ENCODE measurements around the gene CBLIF.
"Not testable (repeated sequence)": the region's sequence is repeated elsewhere in the genome, so short reads cannot be mapped to it uniquely, and the experiment has no call there.

The CBLIF gene

GRCh38 chr11:59794417-59794816, 50.9 kb downstream of the CBLIF start:
- no peak for DNase-seq (ENCODE audit: low read depth)

GRCh38 chr11:59792507-59792906, 52.8 kb downstream of the CBLIF start:
- DNase-seq (ENCODE audit: low read depth), result no peak

- no peak for DNase-seq (ENCODE audit: low read depth)
These were observed 53.7 kb downstream of the CBLIF start for GRCh38 chr11:59791639-59792038.

DNA sequence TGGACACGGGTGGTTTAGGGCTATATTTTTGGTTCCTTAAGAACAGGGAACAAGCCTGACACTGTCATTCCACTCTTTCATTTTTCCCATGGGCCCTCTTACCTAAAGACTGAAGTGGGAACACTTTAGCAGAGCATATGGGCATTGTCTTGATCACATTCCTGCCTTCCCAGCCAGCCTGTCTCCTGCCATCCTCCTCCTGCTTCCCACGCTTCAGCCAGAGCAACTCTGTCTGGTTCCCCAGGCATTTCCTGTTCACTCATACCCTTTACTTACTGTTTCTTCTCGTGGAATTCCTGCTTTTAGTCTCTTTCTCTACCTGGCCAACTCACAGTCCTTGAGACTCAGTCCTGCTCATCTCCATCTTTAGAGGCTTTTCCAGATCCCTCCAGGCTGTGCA, 57.5 kb downstream of the CBLIF start:
- DNase-seq (ENCODE audit: low read depth), result no peak

DNA sequence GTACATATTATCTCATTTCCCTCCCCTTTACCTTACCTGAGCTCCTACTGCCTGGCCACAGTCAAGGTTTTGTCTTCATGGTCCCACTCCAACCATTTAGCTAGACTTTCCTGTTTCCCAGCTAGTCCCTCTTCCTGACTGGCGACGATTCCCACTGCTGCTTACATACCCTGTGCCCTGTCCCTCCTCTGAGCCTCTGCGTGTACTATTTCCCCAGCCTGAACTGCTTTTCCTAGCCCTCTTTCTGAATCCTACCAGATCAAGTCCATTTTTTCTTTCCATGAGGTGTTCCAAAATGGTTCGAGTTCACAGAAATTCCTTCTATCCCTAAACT, 58.1 kb downstream of the CBLIF start:
- no peak for DNase-seq (ENCODE audit: low read depth)

DNA sequence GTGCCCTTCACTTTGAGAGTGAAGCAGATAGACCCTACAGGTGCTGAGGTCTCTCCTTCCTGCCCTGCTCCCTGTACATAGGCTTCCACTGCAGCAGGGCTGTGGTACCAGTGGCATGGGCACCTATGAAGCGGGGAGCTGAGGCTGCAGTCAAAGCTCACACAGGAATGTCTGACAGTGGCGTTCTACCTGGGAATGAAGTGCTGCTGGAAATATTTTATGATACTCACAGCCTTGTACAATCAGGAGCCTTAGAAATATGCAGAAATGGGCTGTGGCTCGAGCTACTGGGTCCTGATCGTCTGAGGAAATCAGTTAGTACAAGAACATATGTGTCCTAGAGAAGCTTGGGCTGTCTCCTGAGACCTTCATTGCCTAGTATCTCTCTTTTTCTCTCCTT, 59.5 kb downstream of the CBLIF start:
- DNase-seq (ENCODE audit: low read depth), result no peak

DNA sequence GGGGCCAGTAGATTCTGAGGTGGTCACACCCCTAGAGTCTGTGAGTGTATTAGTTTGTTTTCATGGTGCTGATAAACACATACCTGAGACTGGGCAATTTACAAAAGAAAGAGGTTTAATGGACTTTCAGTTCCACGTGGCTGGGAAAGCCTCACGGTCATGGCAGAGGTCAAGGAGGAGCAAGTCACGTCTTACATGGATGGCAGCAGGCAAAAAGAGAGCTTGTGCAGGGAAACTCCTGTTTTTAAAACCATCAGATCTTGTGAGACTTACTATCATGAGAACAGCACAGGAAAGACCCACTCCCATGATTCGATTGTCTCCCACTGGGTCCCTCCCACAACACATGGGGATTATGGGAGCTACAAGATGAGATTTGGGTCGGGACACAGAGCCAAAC, 60.9 kb downstream of the CBLIF start:
- not testable (repeated sequence) for DNase-seq (ENCODE audit: low read depth)

GRCh38 chr11:59783632-59784090, 61.6 kb downstream of the CBLIF start:
- no peak for DNase-seq (ENCODE audit: low read depth)

DNA sequence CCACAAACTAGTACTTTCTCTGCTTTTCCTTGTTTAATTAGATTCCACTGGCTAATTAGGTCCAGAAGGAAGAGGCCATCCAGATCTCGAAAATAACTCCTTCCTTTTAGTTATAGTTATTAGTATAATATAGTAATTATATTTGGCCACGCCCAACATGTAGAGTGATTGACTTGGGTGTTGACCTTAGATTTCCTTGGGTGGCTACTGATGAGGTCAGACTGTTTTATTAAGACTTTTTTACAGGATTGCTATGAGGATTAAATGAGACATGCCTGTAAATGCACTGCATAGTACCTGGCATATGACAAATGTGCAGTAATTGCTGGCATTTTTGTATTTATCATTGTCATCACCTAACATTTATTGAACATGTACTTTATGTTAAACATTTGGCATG, 63.2 kb downstream of the CBLIF start:
- no peak for DNase-seq (ENCODE audit: low read depth)

- no peak for DNase-seq (ENCODE audit: low read depth)
These were observed 65.8 kb downstream of the CBLIF start for GRCh38 chr11:59779487-59779886.
